VCaP (cell line): ENCODE measurements around the gene TANK.

Source experiments
- H3K27ac ChIP-seq: fragments of 450-650 bp; 2 replicates; pipeline ENCODE4 v1.5.1; 2017
- CTCF ChIP-seq: fragments of 450-650 bp; conservative IDR thresholded peaks from 2 replicates; pipeline ENCODE4 v1.5.1; 2017; ENCODE audit warnings: mild to moderate bottlenecking, moderate library complexity

Gene TANK

GRCh38 chr2:161146209-161146775 is 13.9 kb upstream of the TANK start:
- no peak overlapping the region for H3K27ac ChIP-seq
- no peak for TF ChIP-seq CTCF

- no peak overlapping the region for H3K27ac ChIP-seq
- TF ChIP-seq CTCF = no peak
These were observed 13.2 kb upstream of the TANK start for GRCh38 chr2:161146996-161147395.

GRCh38 chr2:161147856-161148255 is 12.4 kb upstream of the TANK start:
- no peak overlapping the region for H3K27ac ChIP-seq
- no peak for TF ChIP-seq CTCF

DNA sequence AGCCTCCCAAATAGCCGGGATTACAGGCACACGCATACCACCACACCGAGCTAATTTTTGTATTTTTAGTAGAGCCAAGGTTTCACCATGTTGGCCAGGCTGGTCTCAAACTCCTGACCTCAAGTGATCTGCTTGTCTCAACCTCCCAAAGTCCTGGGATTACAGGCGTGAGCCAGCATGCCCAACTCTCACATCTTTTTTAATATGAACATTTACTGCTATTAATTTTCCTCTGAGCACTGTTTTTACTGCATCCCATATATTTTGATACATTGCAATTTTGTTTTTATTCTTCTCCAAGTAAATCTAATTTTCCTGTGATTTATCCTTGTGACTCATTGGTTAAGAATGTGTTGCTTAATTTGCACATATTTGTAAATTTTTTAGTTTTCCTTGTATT is 9.5 kb upstream of the TANK start:
- no peak overlapping the region for H3K27ac ChIP-seq
- no peak for TF ChIP-seq CTCF

DNA sequence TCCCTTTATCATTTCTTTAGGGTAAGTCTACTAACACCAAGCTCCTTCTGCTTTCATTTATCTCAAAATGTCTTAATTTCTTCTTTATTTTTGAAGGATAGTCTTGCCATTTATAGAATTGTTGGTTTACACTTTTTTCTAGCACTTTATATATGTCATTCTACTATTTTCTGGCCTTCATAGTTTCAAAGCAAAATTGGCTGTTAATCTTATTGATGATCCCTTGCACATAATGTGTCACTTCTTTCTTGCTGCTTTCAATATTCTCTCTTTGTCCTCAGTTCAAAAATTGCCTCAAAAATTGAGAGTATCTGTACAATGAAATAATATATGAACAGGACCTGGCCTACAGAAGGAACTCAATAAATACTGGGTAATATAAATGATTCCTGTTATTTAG is 7.9 kb upstream of the TANK start:
- TF ChIP-seq CTCF = no peak
- H3K27ac ChIP-seq = no peak overlapping the region

DNA sequence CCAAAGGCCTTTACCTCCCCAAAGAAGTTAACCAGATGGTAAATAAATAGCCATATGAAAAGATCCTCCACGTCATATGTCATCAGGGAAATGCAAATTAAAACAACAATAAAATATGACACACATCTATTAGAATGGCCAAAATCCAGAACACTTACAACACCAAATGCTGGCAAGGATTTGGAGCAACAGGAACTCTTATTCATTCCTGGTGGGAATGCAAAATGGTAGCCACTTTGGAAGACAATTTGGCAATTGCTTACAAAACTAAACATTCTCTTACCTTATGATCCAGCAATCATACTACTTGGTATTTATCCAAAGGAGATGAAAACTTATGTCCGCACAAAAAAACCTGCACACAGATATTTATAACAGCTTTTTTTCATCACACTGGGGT is 1.3 kb upstream of the TANK start:
- peak overlapping the region; percentile 83; the same call in 1 of the 2 replicates for H3K27ac ChIP-seq
- TF ChIP-seq CTCF = no peak

GRCh38 chr2:161159456-161160225 is 587 bp upstream of the TANK start:
- peak overlapping the region; percentile 83 for H3K27ac ChIP-seq
- TF ChIP-seq CTCF = no peak
